ENCODE measurements around the gene TLR5. TPM values are rescaled to one million over a fixed set of nuclear protein-coding genes. Genes with fewer than 3 reads are reported as not detected.

The TLR5 gene
- total and polyA plus RNA-seq, 2 of the 4 experiments (the other 2 are of a cell fraction): 0.09 to 0.18 TPM

DNA sequence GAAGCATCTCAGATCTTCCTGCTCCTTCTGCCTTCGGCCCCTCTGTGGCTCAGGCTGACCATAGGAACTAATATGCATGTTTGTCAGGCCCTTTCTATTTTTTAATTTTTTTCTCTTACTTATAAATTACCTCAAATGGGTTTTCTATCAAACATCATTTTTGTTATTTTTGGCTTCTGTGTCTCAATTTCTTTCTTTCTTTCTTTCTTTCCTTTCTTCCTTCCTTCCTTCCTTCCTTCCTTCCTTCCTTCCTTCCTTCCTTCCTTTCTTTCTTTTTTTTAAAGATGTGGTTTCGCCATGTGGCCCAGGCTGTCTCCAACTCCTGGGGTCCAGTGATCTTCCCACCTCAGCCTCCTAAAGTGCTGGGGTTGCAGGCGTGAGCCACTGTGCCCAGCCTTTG lies 36.2 kb upstream of the TLR5 start:
- ChIA-PET POLR2A (ENCODE audit: unreplicated experiment) (no interaction called here), CTCF (no interaction called here)
- Histone ChIP-seq H3K4ac (ENCODE audit: low read depth, low read length) (no peak overlapping the region), H3K9me1 (ENCODE audit: insufficient read depth, low read length) (no peaks in the 10 kb centered on the region), H2BK20ac (ENCODE audit: low read depth, low read length) (no peak overlapping the region), H2AK9ac (replicated peaks; ENCODE audit: low read depth, low read length, poor library complexity) (no peak overlapping the region), H3K9me3 (ENCODE audit: control insufficient read depth, insufficient read depth, low read length) (no peaks in the 10 kb centered on the region), H4K20me1 (ENCODE audit: insufficient read depth, low read length) (no peaks in the 10 kb centered on the region), H3K4me1 (ENCODE audit: control insufficient read depth, insufficient read depth, low read length) (no peaks in the 10 kb centered on the region), H4K8ac (ENCODE audit: low read depth in 2 of 2, low read length in 2 of 2) (no peak overlapping the region), H3K14ac (replicated peaks; ENCODE audit: low read depth, low read length) (no peak overlapping the region), H3K9ac (ENCODE audit: low read depth, low read length) (no peak overlapping the region), H2BK120ac (ENCODE audit: low read depth, low read length) (no peak overlapping the region), H2AFZ (replicated peaks; ENCODE audit: low read length, poor library complexity) (no peak overlapping the region), H3K23ac (ENCODE audit: low read depth, low read length) (no peak overlapping the region), H3K18ac (ENCODE audit: low read depth, low read length) (no peak overlapping the region), H2BK15ac (ENCODE audit: low read depth, low read length) (no peak overlapping the region), H3K27me3 (ENCODE audit: control insufficient read depth, insufficient read depth, low read length) (peaks cover 28% of the 10 kb centered on the region), H4K91ac (ENCODE audit: insufficient read depth, low read depth, low read length) (no peak overlapping the region), H3K56ac (ENCODE audit: extremely low read depth, insufficient read depth, low read length) (no peak overlapping the region), H4K5ac (ENCODE audit: low read depth, low read length) (no peak overlapping the region), H2BK5ac (ENCODE audit: low read depth, low read length, poor library complexity, severe bottlenecking) (no peak overlapping the region), H3K4me3 (ENCODE audit: insufficient read depth, low read depth, low read length) (no peak overlapping the region), H3K4me2 (ENCODE audit: low read depth, low read length) (no peak overlapping the region), H3K79me1 (ENCODE audit: low read depth in 1 of 2, low read length in 2 of 2) (no peaks in the 10 kb centered on the region), H3K36me3 (ENCODE audit: control insufficient read depth, insufficient read depth, low read length) (no peaks in the 10 kb centered on the region), H2AK5ac (ENCODE audit: low read depth, low read length) (no peak overlapping the region), H3K27ac (ENCODE audit: insufficient read depth, low read length) (no peak overlapping the region)
- intact Hi-C loops (cut with micrococcal nuclease): no loop called here
- WGBS, 2 experiments (ENCODE audit: extremely low coverage in 2 of 2, insufficient read length in 1 of 2): no CpG with 5 or more reads among the region's 3 CpGs
- no TSS peak for BruUV-seq (replicated peaks)
- no peak for DNase-seq
- ATAC-seq (ENCODE audit: low read depth): no peak
- dilution Hi-C loops (cut with HindIII; ENCODE audit: low sequenced_read_pairs, unreplicated experiment): no loop called here
- no peak for TF ChIP-seq MAZ (IDR thresholded peaks at IDR 0.05; ENCODE audit: borderline replicate concordance, low read depth, low read length)
- TF ChIP-seq ELK1 (IDR thresholded peaks at IDR 0.05; ENCODE audit: borderline replicate concordance, low read depth, low read length): no peak
- TF ChIP-seq CEBPB (IDR thresholded peaks at IDR 0.05; ENCODE audit: low read depth, low read length): no peak
- no peak for TF ChIP-seq POLR2A (IDR thresholded peaks at IDR 0.05; ENCODE audit: low read depth, low read length)
- no peak for TF ChIP-seq MAFK (IDR thresholded peaks at IDR 0.05; ENCODE audit: low read depth, low read length)
- TF ChIP-seq RFX5 (IDR thresholded peaks at IDR 0.05; ENCODE audit: low read depth, low read length): no peak
- no peak for TF ChIP-seq NFE2L2 (IDR thresholded peaks at IDR 0.05; ENCODE audit: low read depth, low read length)
- TF ChIP-seq MXI1 (IDR thresholded peaks at IDR 0.05; ENCODE audit: borderline replicate concordance, low read depth, low read length): no peak
- TF ChIP-seq SMC3 (IDR thresholded peaks at IDR 0.05; ENCODE audit: low read depth, low read length): no peak
- no peak for TF ChIP-seq FOS (IDR thresholded peaks at IDR 0.05; ENCODE audit: low read depth, low read length)
- in situ Hi-C loops (cut with MboI; ENCODE audit: low sequenced_read_pairs): no loop called here
